GM12891 (cell line): ENCODE measurements around the gene SLC39A5.
A peak's percentile ranks its signal among the peaks of the same experiment; 100 is the strongest.

Source experiments
- DNase-seq: peaks from one replicate; pipeline ENCODE4 v3.0.0; 2011; ENCODE audit warnings: low spot score; ENCODE audit not compliant: insufficient read length
- FAIRE-seq: peaks from 2 replicates; lab custom pipeline; 2011; peaks lifted over from hg19 to GRCh38; lab: Jason Lieb, UNC
- PAX5 ChIP-seq: IDR thresholded peaks from 2 replicates; pipeline ENCODE4 v1.6.1; 2011; ENCODE audit warnings: low read length, moderate library complexity, mild to moderate bottlenecking; ENCODE audit not compliant: insufficient read depth, severe bottlenecking
- POLR2A ChIP-seq: IDR thresholded peaks from 2 replicates; pipeline ENCODE4 v1.6.1; 2011; ENCODE audit warnings: low read depth, low read length, control low read depth
- POLR2AphosphoS5 ChIP-seq: IDR thresholded peaks from 2 replicates; pipeline ENCODE4 v1.6.1; 2011; ENCODE audit warnings: low read depth, low read length, control low read depth
- POU2F2 ChIP-seq: IDR thresholded peaks from 2 replicates; pipeline ENCODE4 v1.6.1; 2011; ENCODE audit warnings: low read depth, mild to moderate bottlenecking, control low read depth, low read length, moderate library complexity
- SPI1 ChIP-seq: IDR thresholded peaks from 2 replicates; pipeline ENCODE4 v1.6.1; 2011; ENCODE audit warnings: low read depth, low read length, control low read depth
- TAF1 ChIP-seq: IDR thresholded peaks from 2 replicates; pipeline ENCODE4 v1.6.1; 2011; ENCODE audit warnings: low read depth, low read length, control low read depth

The SLC39A5 gene

GRCh38 chr12:56229082-56229481 lies 769 bp upstream of the SLC39A5 start:
- TF ChIP-seq POLR2A = no peak
- no peak for TF ChIP-seq TAF1
- TF ChIP-seq POLR2AphosphoS5 = no peak
- TF ChIP-seq SPI1 = no peak
- TF ChIP-seq POU2F2 = no peak
- no peak for TF ChIP-seq PAX5
- DNase-seq (no peak), FAIRE-seq (no peak)

- TF ChIP-seq PAX5 = no peak
- no peak for TF ChIP-seq POU2F2
- no peak for TF ChIP-seq POLR2AphosphoS5
- no peak for TF ChIP-seq POLR2A
- TF ChIP-seq SPI1 = no peak
- no peak for TF ChIP-seq TAF1
- FAIRE-seq = no peak
- no peak for DNase-seq
These were observed 757 bp downstream of the SLC39A5 start for GRCh38 chr12:56230432-56231183.

GRCh38 chr12:56231184-56231582 lies 1.3 kb downstream of the SLC39A5 start:
- FAIRE-seq = no peak
- no peak for DNase-seq
- TF ChIP-seq SPI1 = no peak
- TF ChIP-seq TAF1 = no peak
- TF ChIP-seq POU2F2 = no peak
- TF ChIP-seq POLR2AphosphoS5 = no peak
- no peak for TF ChIP-seq PAX5
- no peak for TF ChIP-seq POLR2A

GRCh38 chr12:56234746-56235436 lies 5.0 kb downstream of the SLC39A5 start:
- DNase-seq (no peak), FAIRE-seq (no peak)
- TF ChIP-seq POU2F2 (no peak), PAX5 (no peak)

GRCh38 chr12:56236091-56236490 lies 6.2 kb downstream of the SLC39A5 start:
- no peak for FAIRE-seq
- TF ChIP-seq PAX5 = no peak
- TF ChIP-seq POLR2A = no peak
- TF ChIP-seq POLR2AphosphoS5 = no peak
- TF ChIP-seq TAF1 = no peak
- TF ChIP-seq SPI1 = no peak
- TF ChIP-seq POU2F2 = no peak
- no peak for DNase-seq

GRCh38 chr12:56236985-56237384 lies 7.1 kb downstream of the SLC39A5 start:
- no peak for DNase-seq
- no peak for TF ChIP-seq POU2F2
- TF ChIP-seq POLR2AphosphoS5 = 0 out of 2 replicates have a peak, but pooled peaks have one; percentile 6
- no peak for FAIRE-seq

GRCh38 chr12:56237552-56237951 lies 7.7 kb downstream of the SLC39A5 start:
- TF ChIP-seq SPI1 (no peak), TAF1 (no peak), POLR2AphosphoS5 (no peak), POU2F2 (no peak), POLR2A (no peak), PAX5 (no peak)
- DNase-seq = no peak
- FAIRE-seq = no peak

- FAIRE-seq (no peak), DNase-seq (no peak)
- TF ChIP-seq TAF1 = no peak
- TF ChIP-seq POLR2AphosphoS5 = no peak
- no peak for TF ChIP-seq PAX5
- no peak for TF ChIP-seq POU2F2
- no peak for TF ChIP-seq POLR2A
- TF ChIP-seq SPI1 = no peak
These were observed 11.8 kb downstream of the SLC39A5 start for GRCh38 chr12:56241424-56242303.

- FAIRE-seq (no peak), DNase-seq (no peak)
- TF ChIP-seq PAX5 (no peak), SPI1 (no peak), POLR2AphosphoS5 (no peak), TAF1 (no peak), POLR2A (no peak), POU2F2 (no peak)
These were observed 13.1 kb downstream of the SLC39A5 start for GRCh38 chr12:56242986-56243385.
